Measurements from ENCODE around the gene TTC16. TPM values are rescaled to one million over a fixed set of nuclear protein-coding genes. Genes with fewer than 3 reads are reported as not detected.

Gene TTC16
- total RNA-seq, 1 experiment from 2014 or later = 0.26 TPM

GRCh38 chr9:127758843-127759242 is 43.0 kb downstream of the TTC16 start:
- no peak overlapping the region for H3K4me3 ChIP-seq
- ChIA-PET POLR2A (ENCODE audit: unreplicated experiment) (no interaction called here), CTCF (interaction anchor here (0.6 kb wide), 1 partner anchor 111 kb away, joined by 3 read pairs; no protein-coding TSS in a partner anchor)
- intact Hi-C loops (cut with micrococcal nuclease; ENCODE audit: unreplicated experiment) = no loop called here
- no peak overlapping the region for H3K27ac ChIP-seq
- no peaks in the 10 kb centered on the region for H3K79me2 ChIP-seq (ENCODE audit: low read depth)
- H3K4me1 ChIP-seq (replicated peaks; ENCODE audit: insufficient read depth) = no peaks in the 10 kb centered on the region
- no peak overlapping the region for H2AFZ ChIP-seq
- H3K4me2 ChIP-seq = no peak overlapping the region
- no TSS peak for BruUV-seq (replicated peaks)
- H4K20me1 ChIP-seq (ENCODE audit: insufficient read depth) = no peaks in the 10 kb centered on the region
- no peaks in the 10 kb centered on the region for H3K9me2 ChIP-seq (ENCODE audit: insufficient read depth)
- no peaks in the 10 kb centered on the region; the same call in 1 of the 2 replicates for H3F3A ChIP-seq (ENCODE audit: insufficient read depth, low read depth)
- no peaks in the 10 kb centered on the region for H3K9me3 ChIP-seq (ENCODE audit: insufficient read depth, low read depth)
- TF ChIP-seq EZH2 (IDR thresholded peaks at IDR 0.05; ENCODE audit: low read depth) (no peak), CTCF (conservative IDR thresholded peaks at IDR 0.05) (no peak)
- DNase-seq = no peak
- peaks cover 59% of the 10 kb centered on the region for H3K27me3 ChIP-seq (ENCODE audit: insufficient read depth, low read depth)
- H3K36me3 ChIP-seq (ENCODE audit: low read depth) = no peaks in the 10 kb centered on the region

- H3K4me2 ChIP-seq = no peak overlapping the region
- H4K20me1 ChIP-seq (ENCODE audit: insufficient read depth) = no peaks in the 10 kb centered on the region
- H3K9me2 ChIP-seq (ENCODE audit: insufficient read depth) = no peaks in the 10 kb centered on the region
- TF ChIP-seq EZH2 (IDR thresholded peaks at IDR 0.05; ENCODE audit: low read depth) (no peak), CTCF (conservative IDR thresholded peaks at IDR 0.05) (no peak)
- POLR2A ChIA-PET (ENCODE audit: unreplicated experiment) = no interaction called here
- no peaks in the 10 kb centered on the region for H3K36me3 ChIP-seq (ENCODE audit: low read depth)
- no peaks in the 10 kb centered on the region for H3K79me2 ChIP-seq (ENCODE audit: low read depth)
- peaks cover 43% of the 10 kb centered on the region for H3K27me3 ChIP-seq (ENCODE audit: insufficient read depth, low read depth)
- CTCF ChIA-PET = interaction anchor here (0.6 kb wide), 2 partner anchors 11 to 16 kb away, joined by 3 to 4 read pairs; no protein-coding TSS in a partner anchor
- no peak overlapping the region for H2AFZ ChIP-seq
- H3F3A ChIP-seq (ENCODE audit: insufficient read depth, low read depth) = no peaks in the 10 kb centered on the region
- intact Hi-C loops (cut with micrococcal nuclease; ENCODE audit: unreplicated experiment) = no loop called here
- H3K9me3 ChIP-seq (ENCODE audit: insufficient read depth, low read depth) = no peaks in the 10 kb centered on the region
- no peak for DNase-seq
- H3K4me1 ChIP-seq (replicated peaks; ENCODE audit: insufficient read depth) = no peaks in the 10 kb centered on the region
- no peak overlapping the region for H3K4me3 ChIP-seq
- BruUV-seq (replicated peaks) = no TSS peak
- H3K27ac ChIP-seq = no peak overlapping the region
Observed at GRCh38 chr9:127761061-127761460, 45.2 kb downstream of the TTC16 start.

- Histone ChIP-seq H3F3A (ENCODE audit: insufficient read depth, low read depth) (no peaks in the 10 kb centered on the region), H3K4me3 (no peak overlapping the region), H3K4me2 (no peak overlapping the region), H2AFZ (no peak overlapping the region), H3K9me3 (ENCODE audit: insufficient read depth, low read depth) (no peaks in the 10 kb centered on the region), H3K9me2 (ENCODE audit: insufficient read depth) (no peaks in the 10 kb centered on the region), H3K4me1 (replicated peaks; ENCODE audit: insufficient read depth) (no peaks in the 10 kb centered on the region), H4K20me1 (ENCODE audit: insufficient read depth) (no peaks in the 10 kb centered on the region), H3K79me2 (ENCODE audit: low read depth) (no peaks in the 10 kb centered on the region), H3K36me3 (ENCODE audit: low read depth) (no peaks in the 10 kb centered on the region), H3K27me3 (ENCODE audit: insufficient read depth, low read depth) (peaks cover 40% of the 10 kb centered on the region), H3K27ac (no peak overlapping the region)
- no peak for TF ChIP-seq CTCF (conservative IDR thresholded peaks at IDR 0.05)
- no peak for TF ChIP-seq EZH2 (IDR thresholded peaks at IDR 0.05; ENCODE audit: low read depth)
- no peak for DNase-seq
- POLR2A ChIA-PET (ENCODE audit: unreplicated experiment) = no interaction called here
- CTCF ChIA-PET = interaction anchor here (0.6 kb wide), 1 partner anchor 10 kb away, joined by 3 read pairs; no protein-coding TSS in a partner anchor
- intact Hi-C loops (cut with micrococcal nuclease; ENCODE audit: unreplicated experiment) = no loop called here
- no TSS peak for BruUV-seq (replicated peaks)
Observed at GRCh38 chr9:127761491-127761956, 45.6 kb downstream of the TTC16 start.
